ENCODE results near the gene SLC12A6. TPM values are rescaled to one million over a fixed set of nuclear protein-coding genes. Genes with fewer than 3 reads are reported as not detected.

Gene SLC12A6
- total and polyA plus RNA-seq, 2 of the 13 experiments (the other 11 are each of a cell fraction or from before 2014, with no cell fraction given) = 15.2 to 30.1 TPM

- BruUV-seq (replicated peaks) = no TSS peak
These were observed 21.8 kb upstream of the SLC12A6 start for GRCh38 chr15:34359416-34359815.

More at GRCh38 chr15:34359416-34359815, 21.8 kb upstream of the SLC12A6 start:
- no peak overlapping the region for H2AFZ ChIP-seq (ENCODE audit: low read length)
- H4K20me1 ChIP-seq (ENCODE audit: insufficient read depth, low read length) = no peaks in the 10 kb centered on the region
- DNase-seq (ENCODE audit: low spot score) = no peak
- peaks cover 3 to 7% of the 10 kb centered on the region in 2 experiments; a peak in 3 of 5 replicates for H3K36me3 ChIP-seq (replicated peaks in 1 of 2; ENCODE audit: control insufficient read depth in 1 of 2, insufficient read depth in 2 of 2, low read length in 2 of 2)
- POLR2A ChIA-PET = no interaction called here
- H3K79me2 ChIP-seq (ENCODE audit: insufficient read depth, low read length) = no peaks in the 10 kb centered on the region
- TF ChIP-seq CENPBD1 (CRISPR knock-in tag; IDR thresholded peaks at IDR 0.05; ENCODE audit: borderline replicate concordance, low read depth) (no peak), BORCS8-MEF2B (CRISPR knock-in tag; IDR thresholded peaks at IDR 0.05) (no peak), ZNF34 (CRISPR knock-in tag; IDR thresholded peaks at IDR 0.05; ENCODE audit: borderline replicate concordance) (no peak), SMARCC2 (IDR thresholded peaks at IDR 0.05) (no peak), ZMAT3 (CRISPR knock-in tag; conservative IDR thresholded peaks at IDR 0.05) (no peak), MTF1 (CRISPR knock-in tag; IDR thresholded peaks at IDR 0.05) (no peak), EZH2 (conservative IDR thresholded peaks at IDR 0.05; ENCODE audit: low read depth, low read length) (no peak), ZNF687 (CRISPR knock-in tag; IDR thresholded peaks at IDR 0.05) (no peak), NCOA1 (CRISPR knock-in tag; IDR thresholded peaks at IDR 0.05) (no peak), KDM2A (CRISPR knock-in tag; IDR thresholded peaks at IDR 0.05; ENCODE audit: borderline replicate concordance, low read depth) (no peak), ZNF839 (CRISPR knock-in tag; IDR thresholded peaks at IDR 0.05; ENCODE audit: borderline replicate concordance) (no peak)
- H3K4me3 ChIP-seq (replicated peaks in 1 of 3; ENCODE audit: insufficient read depth in 1 of 3, low read depth in 2 of 3, low read length in 3 of 3) = no peak overlapping the region
- no peak overlapping the region for H3K4me2 ChIP-seq (ENCODE audit: low read depth, low read length)
- FAIRE-seq = no peak
- H3K9me3 ChIP-seq (ENCODE audit: low read length) = no peaks in the 10 kb centered on the region
- no peak overlapping the region for H3K27ac ChIP-seq (ENCODE audit: extremely low read length, insufficient read depth, low read length)
- H3K4me1 ChIP-seq (ENCODE audit: insufficient read depth, low read length) = no peaks in the 10 kb centered on the region
- intact Hi-C loops (cut with micrococcal nuclease; ENCODE audit: unreplicated experiment) = no loop called here
- in situ Hi-C loops (cut with HindIII; ENCODE audit: extremely low pct_ligation_motif_present, low pct_unique_long_range_greater_than_20kb) = loop anchor here (25.0 kb wide), 1 partner anchor 297 kb away; no protein-coding TSS in a partner anchor
- no peak overlapping the region for H3K9ac ChIP-seq (ENCODE audit: insufficient read depth, low read depth, low read length)
- no peaks in the 10 kb centered on the region for H3K27me3 ChIP-seq (ENCODE audit: control insufficient read depth in 1 of 2, insufficient read depth in 2 of 2, low read length in 2 of 2)
- WGBS (ENCODE audit: low lambda C conversion rate) = 96% methylated on average over 3 of the region's 3 CpGs
- CTCF ChIA-PET (ENCODE audit: low intra/inter-chr PET ratio, low total read pairs) = no interaction called here
- no peak for ATAC-seq

Measured in HepG2 (cell line).